Measurements from ENCODE around the gene NELFB.

Gene NELFB

DNA sequence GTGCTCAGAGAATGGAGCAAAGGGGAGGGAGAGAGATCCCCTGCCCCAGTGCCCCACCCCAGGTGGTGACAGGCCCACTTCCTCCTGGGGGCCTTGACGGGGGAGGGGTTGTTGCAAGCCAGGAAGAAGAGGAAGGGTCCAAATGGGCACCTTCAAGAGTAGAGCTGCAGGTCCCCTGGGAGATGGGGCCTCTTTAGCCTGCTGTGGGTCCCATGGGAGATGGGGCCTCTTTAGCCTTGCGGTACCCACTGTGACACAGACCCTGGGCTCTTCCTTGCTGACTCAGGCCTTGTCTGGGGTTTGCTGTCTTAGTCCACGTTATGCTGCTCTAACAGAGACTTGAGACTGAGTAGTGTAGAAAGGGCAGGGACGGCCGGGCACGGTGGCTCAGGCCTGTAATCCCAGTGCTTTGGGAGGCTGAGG is 12.8 kb downstream of the NELFB start:
- DNase-seq (ENCODE audit: low read depth in 4 of 4, low spot score in 1 of 4) = no peak

DNA sequence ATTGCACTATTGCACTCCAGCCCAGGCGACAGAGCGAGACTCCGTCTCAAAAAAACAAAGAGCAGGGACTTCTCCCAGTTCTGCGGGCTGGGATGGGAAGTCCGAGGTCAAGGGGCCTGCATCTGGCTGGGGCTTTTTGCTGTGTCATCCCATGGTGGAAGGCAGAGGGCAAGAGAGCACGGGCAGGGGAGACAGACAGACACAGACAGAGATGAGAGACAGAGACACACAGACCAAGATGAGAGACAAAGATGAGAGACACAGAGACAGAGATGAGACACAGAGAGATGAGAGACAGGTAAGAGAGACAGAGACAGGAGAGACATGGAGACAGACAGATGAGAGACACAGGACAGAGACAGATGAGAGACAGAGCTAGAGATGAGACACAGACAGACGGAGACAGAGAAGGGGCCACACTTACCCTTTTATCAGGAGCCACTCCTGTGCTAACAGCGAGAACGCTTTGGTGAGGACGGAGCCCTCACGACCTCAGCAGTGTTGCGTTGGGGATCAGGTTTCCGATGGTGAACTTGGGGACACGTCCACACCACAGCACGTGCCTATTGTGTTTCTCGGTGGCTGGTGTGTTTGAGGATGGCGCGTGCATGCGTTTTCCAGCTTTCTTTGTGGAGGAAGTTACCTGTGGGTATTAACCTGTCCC is 13.5 kb downstream of the NELFB start:
- DNase-seq (ENCODE audit: low read depth in 4 of 4, low spot score in 1 of 4) = no peak

DNA sequence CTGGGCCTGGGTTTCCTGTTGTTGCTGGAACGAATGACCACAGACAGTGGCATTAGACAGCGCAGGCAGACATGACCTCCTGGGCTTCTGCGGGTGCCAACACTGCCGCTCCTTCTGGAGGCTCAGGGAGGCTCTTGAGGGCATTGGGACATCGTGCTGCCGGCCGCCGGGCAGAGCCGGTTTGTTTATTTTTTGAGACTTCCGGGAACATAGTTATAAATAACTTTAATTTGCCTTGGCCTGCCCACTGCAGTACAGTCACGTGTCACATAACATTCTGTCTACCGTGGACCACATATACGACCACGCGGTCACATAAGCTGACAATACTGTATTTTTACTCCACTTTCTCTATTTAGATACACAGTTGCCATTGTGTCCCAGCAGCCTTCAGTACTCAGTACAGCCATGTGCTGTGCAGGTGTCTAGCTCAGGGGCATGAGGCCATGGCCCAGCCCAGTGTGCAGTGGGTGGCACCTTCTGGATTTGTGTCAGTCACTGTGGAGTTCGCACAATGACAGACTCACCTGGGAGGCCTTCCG is 14.2 kb downstream of the NELFB start:
- DNase-seq (ENCODE audit: low read depth in 4 of 4, low spot score in 1 of 4) = no peak

DNA sequence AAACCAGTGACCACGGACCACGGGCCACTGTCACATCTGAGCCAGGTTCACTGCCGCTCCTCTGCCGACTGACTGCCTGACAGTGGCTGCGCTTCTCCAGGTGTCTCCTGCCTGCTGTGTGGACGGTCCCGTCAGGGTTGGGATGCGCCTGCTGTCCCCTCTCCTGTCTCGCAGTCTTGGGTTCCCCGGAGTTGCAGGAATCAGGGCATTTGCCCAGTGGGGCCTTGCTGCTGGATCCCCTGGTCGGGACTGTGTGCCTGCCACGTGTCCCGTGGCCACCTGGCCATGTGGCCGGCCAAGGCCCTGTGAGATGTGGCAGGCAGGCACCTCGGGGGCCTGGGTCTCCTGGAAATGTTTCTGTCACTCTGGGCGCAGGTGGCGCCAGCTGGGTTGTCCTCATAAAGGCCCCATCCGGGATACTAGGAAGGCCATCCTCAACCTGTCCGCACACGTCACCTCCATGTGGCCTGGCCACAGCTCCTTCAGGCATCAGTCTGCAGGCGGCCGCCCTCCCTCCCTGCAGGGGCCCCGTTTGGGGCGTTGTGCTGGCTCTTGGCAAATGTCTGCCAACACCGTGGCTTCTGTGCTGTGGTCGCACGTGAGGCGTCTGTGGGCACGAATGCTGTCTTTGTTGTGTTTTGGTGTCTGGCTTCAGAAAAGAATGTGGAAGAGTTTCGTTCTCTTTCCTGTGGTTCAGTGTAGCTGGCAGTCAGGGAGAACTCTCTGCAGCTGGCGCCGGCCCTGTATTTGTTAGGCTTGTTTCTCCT is 16.0 kb downstream of the NELFB start:
- DNase-seq (ENCODE audit: low read depth in 4 of 4, low spot score in 1 of 4) = no peak

DNA sequence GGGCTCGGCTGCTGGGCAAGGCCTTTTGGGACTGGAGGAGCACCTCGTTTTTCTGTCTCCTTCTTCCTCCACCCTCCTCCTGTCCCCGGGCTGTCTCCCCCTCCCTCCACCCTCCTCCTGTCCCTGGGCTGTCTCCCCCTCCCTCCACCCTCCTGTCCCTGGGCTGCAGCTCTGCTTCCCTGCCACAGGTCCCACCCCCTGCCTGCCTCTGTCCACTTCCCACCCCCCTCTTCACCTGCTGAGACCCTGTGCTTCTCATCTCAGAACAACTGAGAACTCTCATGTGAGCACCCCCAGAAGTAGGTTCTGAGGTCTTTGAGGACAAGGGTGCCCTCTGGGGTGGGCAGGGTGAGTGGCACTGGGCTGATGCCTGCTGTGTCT is 16.6 kb downstream of the NELFB start:
- DNase-seq (ENCODE audit: low read depth in 4 of 4, low spot score in 1 of 4) = no peak

DNA sequence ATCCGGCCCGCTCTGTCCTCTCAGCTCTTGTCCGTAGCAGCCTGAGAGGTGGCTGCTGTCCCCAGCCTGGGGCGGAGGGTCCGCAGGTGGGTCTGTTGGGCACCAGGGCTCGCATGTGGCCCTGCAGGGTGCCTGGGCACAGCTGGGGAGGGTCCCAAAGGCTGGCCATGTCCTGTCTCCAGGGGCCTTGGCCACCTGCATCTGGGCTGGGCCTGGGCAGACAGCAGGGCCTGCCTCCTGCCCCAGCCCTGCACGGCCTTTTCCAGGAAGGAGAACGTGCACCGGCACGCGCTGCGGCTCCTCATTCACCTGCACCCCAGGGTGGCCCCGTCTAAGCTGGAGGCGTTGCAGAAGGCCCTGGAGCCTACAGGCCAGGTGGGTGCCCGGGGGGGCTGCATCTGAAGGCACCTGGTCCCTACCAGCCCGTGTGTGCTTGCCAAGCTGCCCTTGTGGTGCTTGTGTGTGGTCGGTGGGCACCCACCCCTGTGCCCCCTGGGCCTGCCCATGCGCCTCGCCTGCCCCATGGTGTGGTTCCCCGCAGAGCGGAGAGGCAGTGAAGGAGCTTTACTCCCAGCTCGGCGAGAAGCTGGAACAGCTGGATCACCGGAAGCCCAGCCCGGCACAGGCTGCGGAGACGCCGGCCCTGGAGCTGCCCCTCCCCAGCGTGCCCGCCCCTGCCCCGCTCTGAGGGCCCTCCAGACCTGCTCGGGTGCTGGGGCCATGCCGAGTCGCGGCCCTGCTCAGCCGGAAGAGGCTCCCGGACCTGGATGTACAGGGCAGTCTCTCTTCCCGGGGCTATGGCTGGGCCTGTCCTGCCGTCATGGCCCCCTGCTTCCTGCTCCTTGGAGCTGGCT is 17.3 kb downstream of the NELFB start:
- no peak for DNase-seq (ENCODE audit: low read depth in 4 of 4, low spot score in 1 of 4)

DNA sequence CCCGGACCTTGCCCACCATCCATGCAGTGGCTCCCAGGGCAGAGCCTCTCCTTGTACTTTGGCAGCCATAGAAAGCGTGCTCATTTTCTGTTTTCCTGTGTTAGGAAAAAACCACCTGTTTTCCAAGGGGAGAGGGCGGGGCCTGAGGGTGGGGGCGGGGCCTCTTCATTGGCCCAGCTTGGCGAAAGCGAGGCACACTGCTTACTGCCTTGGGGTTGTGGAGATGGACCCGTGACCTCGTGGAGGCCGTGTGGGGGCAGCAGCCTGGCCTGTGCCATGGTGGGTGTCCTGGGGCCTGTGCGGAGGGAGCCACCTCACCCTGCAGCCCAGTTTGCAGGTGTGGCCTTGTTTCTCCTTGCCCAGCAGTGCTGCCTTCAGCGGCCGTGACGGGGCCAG is 18.0 kb downstream of the NELFB start:
- no peak for DNase-seq (ENCODE audit: low read depth in 4 of 4, low spot score in 1 of 4)

DNA sequence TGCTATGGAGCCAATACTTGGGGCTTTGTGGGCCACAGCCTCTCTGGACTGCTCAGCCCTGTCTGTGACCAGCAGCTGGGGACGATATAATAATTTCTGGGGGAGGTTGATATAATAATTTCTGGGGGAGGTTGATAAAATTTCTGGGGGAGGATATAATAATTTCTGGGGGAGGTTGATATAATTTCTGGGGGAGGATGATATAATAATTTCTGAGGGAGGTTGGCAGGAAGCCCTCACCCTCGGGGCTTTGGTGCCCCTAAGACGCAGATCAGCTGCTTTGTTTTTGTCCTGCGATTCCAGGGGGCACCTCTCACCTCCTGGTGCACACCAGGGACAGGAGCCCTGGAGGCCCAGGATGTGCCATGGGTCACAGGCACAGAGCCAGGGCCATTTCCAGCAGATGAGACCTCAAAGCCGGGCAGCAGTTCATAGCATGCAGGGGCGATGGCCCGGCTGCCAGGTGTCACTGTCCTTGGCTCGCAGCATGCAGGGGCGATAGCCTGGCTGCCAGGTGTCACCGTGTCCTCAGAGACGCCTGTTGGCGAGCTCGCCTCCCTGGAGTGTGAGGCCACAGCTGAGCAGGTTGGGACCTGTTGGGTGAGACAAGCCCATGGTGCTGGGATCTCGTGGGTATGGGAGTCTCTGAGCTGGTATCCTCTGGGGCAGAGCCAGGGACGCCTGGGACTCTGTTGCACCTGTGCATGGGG is 18.6 kb downstream of the NELFB start:
- DNase-seq (ENCODE audit: low read depth in 4 of 4, low spot score in 1 of 4) = no peak

DNA sequence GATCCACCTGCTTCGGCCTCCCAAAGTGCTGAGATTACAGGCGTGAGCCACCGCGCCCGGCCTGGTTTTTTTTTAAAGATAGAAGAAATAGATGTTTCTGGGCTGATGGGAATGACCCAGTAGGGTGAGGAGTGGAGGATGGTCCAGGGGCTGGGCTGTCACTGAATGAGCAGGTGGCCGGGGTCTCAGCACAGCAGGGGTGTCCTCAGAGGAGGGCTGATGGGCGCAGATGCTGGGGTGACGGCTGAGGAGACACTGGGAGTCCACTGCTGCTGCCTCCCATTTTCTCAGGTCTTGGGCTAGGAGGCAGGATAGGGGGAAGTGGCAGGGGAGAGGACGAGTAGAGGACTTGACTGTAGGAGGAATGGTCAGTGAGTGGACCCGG is 20.1 kb downstream of the NELFB start:
- DNase-seq (ENCODE audit: low read depth in 4 of 4, low spot score in 1 of 4) = no peak

DNA sequence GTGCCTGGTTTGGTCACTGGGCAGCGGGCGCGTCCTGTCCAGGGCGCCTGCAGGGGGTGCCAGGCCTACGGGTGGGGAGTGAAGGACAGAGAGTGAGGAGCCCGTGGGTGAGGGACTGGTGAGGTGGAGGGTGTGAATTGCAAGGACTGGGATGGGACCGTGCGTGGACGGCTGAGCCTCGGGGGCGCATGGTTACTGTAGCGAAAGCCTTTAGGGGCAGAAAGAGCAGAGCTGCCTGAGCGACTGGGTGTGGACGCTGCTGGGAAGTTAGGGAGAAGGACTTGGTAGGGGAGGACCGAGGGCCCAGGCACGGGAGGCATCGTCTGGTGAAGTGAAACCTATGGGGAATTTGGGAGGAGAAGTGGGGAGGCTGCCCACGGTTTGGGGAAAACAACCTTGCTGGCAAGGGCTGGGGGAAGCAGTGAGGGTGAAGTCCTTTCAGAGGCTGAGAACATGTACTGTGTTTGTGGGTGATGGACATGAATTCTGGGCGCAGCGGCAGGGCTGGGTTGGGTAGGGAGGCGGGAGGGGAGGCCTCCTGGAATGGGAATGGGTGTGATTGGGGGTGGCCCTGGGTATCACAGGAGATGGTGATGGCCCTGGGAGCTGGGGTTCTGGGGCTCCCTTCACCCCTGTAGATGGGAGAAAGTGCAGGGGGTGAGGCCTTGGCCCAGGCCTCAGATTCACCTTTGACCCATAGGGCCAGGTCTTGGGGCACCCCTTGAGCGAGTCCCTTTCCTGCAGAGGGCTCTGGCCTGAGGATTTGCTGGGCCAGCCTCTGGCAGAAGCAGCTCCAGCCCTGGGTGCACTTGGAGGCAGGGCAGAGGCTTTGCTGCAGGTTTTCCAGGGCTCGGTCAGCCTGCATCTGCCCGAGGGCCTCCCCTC is 20.7 kb downstream of the NELFB start:
- no peak for DNase-seq (ENCODE audit: low read depth in 4 of 4, low spot score in 1 of 4)

DNA sequence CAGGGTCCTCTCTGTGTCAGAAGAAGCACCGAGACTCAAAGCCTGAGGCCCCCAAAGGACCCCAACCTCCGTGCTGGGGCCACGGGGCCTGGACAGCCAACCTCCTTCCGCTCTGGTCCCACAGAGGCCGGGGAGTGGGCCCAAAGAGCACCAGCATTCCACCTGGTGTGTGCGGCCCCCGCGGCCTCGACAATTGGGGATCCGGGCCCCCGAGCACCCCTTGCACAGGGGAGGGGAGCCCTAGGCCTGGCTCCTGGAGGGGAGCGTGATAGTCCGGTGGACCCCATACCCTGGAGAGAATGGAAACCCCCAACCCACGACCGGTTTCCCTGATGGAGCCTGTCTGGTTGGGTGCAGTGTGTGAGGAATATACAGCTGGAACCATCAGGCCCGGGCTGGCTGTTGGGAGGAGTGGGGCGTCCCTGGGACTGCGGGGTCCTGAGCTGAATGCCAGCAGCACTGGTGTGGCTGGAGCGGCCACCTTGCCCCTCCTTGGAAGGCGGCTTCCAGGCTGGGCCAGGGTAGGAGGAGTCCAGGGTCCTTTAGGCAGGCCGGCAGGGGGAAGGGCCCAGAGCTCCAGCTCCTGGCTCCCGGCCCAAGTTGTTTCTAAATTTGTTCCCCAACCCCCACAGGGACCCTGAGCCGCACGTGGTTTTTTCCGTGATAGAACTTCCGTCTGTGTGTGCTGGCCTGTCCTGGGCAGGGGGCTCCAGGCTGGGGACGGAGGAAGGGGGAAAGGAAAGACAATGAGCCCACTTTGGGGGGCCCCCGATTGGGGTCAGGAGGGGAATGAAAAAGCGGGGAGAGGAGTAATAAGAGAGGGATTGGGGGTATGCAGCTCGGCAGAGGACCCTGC is 21.6 kb downstream of the NELFB start:
- DNase-seq (ENCODE audit: low read depth in 4 of 4, low spot score in 1 of 4) = no peak

DNA sequence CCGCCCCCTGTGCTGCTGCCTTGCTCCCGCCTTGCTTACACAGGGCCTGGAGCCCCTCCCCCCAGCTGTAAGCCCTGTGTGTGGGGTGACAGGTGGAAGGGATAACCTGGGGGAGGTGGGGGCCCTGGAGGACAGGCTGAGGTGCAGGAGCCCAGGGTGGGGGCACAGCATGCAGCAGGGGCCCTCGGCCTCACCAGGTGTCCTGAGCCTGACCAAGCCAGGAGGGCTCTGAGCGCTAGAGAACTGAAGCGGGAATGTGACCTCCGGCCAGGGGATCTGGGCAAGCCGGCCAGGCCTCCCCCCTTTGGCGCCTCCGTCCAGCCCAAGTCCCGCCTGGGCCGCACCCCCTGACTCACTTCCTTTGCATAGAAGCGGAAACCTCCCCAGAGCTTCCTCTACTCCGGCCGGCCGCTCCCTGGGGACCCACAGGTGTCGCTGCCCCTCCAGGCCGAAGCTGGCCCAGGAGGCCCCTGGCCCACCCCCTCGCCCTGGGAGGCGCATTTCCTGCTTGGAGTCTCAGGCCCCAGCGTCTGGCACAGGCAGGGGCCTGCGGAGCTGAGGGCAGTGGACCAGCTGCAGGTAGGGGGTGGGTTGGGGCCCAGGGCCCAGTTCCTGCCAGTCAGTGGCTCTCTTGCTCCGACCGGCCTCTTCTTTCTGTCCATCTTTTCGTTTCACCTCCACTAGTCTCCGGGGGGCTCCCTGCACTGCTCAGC is 22.4 kb downstream of the NELFB start, which contains the start of gene TOR4A:
Gene TOR4A (plus strand): TSS at position 398 of the 713 bp plus-strand sequence. CDS start 964 bp downstream, outside the sequence.
- DNase-seq (ENCODE audit: low read depth in 4 of 4, low spot score in 1 of 4) = no peak

DNA sequence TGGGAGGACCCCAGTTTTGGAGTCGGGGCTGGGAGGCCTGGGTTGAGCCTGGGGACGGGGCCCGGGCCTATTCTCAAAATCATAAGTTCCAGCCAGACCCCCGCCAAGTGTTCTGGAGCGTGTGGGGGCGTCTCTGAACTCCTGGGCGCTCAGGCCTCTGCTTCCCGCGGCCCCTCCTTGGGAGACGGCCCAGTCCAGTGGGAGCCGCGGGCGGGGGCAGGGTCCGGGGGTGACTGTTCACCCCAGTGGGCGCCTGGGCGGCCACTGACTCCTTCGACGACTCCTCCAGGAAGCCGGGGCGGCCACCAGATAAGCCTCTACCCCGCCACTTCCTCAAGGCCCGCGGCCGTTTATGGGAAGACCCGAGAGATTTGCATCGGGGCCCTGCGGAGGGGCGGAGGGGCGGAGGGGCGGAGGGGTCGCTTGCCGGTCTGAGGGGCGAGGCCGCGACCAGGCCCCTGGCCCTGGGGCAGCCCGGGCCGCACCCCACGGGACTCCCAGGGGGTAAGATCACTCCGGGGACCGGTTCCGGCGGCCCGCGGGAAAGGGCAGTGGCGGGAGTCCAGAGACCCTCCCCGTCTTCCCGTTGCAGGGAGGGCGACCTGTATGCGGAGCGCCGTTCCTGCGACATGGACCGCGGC is 23.1 kb downstream of the NELFB start:
- no peak for DNase-seq (ENCODE audit: low read depth in 4 of 4, low spot score in 1 of 4)

DNA sequence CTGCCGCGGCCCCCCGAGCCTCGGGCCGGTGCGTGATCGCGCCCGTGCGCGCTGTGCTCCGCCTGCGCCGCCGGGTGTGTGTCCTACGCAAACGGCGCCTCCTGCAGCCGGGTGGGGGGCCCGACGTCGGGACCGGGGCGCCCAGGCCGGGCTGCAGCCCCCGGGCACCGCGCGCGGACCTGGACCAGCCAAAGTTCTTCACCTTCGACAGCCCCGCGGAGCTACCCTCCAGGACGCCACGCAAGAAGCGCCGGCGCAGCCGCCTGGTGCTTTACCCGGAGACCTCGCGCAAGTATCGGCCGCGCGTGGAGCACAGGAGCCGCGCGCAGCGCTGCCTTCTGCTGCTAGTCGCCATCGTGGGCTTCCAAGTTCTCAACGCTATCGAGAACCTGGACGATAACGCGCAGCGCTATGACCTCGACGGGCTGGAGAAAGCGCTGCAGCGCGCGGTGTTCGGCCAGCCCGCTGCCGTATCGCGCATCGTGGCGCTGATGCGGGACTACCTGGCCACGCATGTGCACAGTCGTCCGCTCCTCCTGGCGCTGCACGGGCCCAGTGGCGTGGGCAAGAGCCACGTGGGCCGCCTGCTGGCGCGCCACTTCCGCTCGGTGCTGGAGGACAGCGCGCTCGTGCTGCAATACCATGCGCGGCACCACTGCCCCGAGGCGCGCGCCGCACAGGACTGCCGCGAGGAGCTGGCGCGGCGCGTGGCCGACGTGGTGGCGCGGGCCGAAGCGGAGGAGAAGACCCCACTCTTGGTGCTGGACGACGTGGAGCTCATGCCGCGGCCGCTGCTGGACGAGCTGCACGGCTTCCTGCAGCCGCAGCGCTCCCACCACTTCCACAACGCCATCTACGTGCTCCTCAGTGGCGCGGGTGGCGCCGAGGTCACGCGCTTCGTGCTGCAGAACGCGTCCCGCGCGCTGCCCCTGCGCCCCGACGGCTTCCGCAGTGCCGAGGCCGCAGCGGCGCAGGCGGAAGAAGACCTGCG is 23.9 kb downstream of the NELFB start:
- DNase-seq (ENCODE audit: low read depth in 4 of 4, low spot score in 1 of 4) = no peak

DNA sequence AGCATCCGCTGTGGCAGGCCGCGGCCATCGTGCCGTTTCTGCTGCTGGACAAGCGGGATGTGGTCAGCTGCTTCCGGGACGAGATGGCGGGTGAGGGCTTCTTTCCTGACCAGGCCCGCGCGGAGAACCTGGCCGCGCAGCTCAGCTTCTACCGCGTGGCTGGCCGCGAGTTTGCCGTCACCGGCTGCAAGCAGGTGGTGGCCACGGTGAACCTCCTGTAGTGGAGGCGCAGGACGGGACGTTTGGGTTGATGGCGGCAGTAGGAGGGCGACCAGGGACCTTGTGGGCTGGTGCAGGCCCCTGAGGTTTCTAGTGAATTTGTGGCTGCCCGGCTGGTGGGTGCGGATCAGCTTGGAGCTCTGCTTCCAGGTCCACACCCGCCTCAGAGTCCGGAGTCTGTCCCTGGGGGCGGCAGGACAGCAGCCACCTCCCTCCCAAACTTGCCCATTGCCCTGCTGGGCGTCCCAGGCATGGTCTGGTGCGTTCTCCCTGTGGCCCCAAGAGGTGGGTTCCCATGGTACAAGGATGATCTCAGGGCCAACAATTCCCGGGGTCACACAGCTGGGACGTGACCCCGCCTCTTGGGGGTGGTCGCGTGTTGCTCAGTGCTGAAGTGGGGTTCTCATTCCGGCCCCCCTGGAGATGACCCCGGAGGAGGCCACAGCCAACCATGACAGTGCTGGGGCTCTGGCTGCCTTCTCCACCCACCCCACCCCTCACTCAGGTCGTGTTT is 24.8 kb downstream of the NELFB start:
- no peak for DNase-seq (ENCODE audit: low read depth in 4 of 4, low spot score in 1 of 4)
